Measurements from ENCODE around the gene PROCA1.
"Not testable (repeated sequence)": the region's sequence is repeated elsewhere in the genome, so short reads cannot be mapped to it uniquely, and the experiment has no call there.

PROCA1 gene

GRCh38 chr17:28744104-28744971 lies 32.6 kb upstream of the PROCA1 start:
- DNase-seq (ENCODE audit: extremely low read depth in 1 of 2, low read depth in 1 of 2) = peak in 1 of 2 donors; percentile 54

- peak in 1 of 2 donors; percentile 60 for DNase-seq (ENCODE audit: extremely low read depth in 1 of 2, low read depth in 1 of 2)
Observed at GRCh38 chr17:28743243-28744103, 31.8 kb upstream of the PROCA1 start, which contains the start of gene TRAF4. Gene TRAF4 (plus strand): TSS chr17:28744011. CDS start chr17:28744113, 102 bp downstream.

GRCh38 chr17:28741358-28742349 lies 30.0 kb upstream of the PROCA1 start:
- no peak for DNase-seq (ENCODE audit: extremely low read depth in 1 of 2, low read depth in 1 of 2)

- no peak for DNase-seq (ENCODE audit: extremely low read depth in 1 of 2, low read depth in 1 of 2)
Observed at GRCh38 chr17:28740406-28741357, 29.0 kb upstream of the PROCA1 start.

GRCh38 chr17:28738680-28739384 lies 27.1 kb upstream of the PROCA1 start:
- no peak for DNase-seq (ENCODE audit: extremely low read depth in 1 of 2, low read depth in 1 of 2)

GRCh38 chr17:28737770-28738679 lies 26.3 kb upstream of the PROCA1 start:
- no peak for DNase-seq (ENCODE audit: extremely low read depth in 1 of 2, low read depth in 1 of 2)

GRCh38 chr17:28737316-28737715 lies 25.6 kb upstream of the PROCA1 start:
- DNase-seq (ENCODE audit: extremely low read depth in 1 of 2, low read depth in 1 of 2) = no peak

- DNase-seq (ENCODE audit: extremely low read depth in 1 of 2, low read depth in 1 of 2) = not testable (repeated sequence)
Observed at GRCh38 chr17:28735913-28736769, 24.5 kb upstream of the PROCA1 start.

- no peak for DNase-seq (ENCODE audit: extremely low read depth in 1 of 2, low read depth in 1 of 2)
Observed at GRCh38 chr17:28735242-28735722, 23.6 kb upstream of the PROCA1 start.

- DNase-seq (ENCODE audit: extremely low read depth in 1 of 2, low read depth in 1 of 2) = no peak
Observed at GRCh38 chr17:28734712-28735241, 23.1 kb upstream of the PROCA1 start.

GRCh38 chr17:28733346-28733745 lies 21.7 kb upstream of the PROCA1 start:
- DNase-seq (ENCODE audit: extremely low read depth in 1 of 2, low read depth in 1 of 2) = no peak

- DNase-seq (ENCODE audit: extremely low read depth in 1 of 2, low read depth in 1 of 2) = no peak
Observed at GRCh38 chr17:28729950-28730330, 18.3 kb upstream of the PROCA1 start.

GRCh38 chr17:28728364-28729200 lies 16.9 kb upstream of the PROCA1 start, which contains the start of gene NEK8:
Gene NEK8 (plus strand): TSS chr17:28728788. CDS start chr17:28728814, 26 bp downstream.
- peak; percentile 88 to 97 for DNase-seq (ENCODE audit: extremely low read depth in 1 of 2, low read depth in 1 of 2)

GRCh38 chr17:28726627-28727491 lies 15.2 kb upstream of the PROCA1 start:
- DNase-seq (ENCODE audit: extremely low read depth in 1 of 2, low read depth in 1 of 2) = peak; percentile 74 to 80
